ENCODE results near the gene C4B. TPM values are rescaled to one million over a fixed set of nuclear protein-coding genes. Genes with fewer than 3 reads are reported as not detected.

The C4B gene
- total and polyA plus RNA-seq, 9 of the 15 experiments (the other 6 are each of a cell fraction or from before 2014, with no cell fraction given): 0.32 to 8.8 (median 5.4) TPM

DNA sequence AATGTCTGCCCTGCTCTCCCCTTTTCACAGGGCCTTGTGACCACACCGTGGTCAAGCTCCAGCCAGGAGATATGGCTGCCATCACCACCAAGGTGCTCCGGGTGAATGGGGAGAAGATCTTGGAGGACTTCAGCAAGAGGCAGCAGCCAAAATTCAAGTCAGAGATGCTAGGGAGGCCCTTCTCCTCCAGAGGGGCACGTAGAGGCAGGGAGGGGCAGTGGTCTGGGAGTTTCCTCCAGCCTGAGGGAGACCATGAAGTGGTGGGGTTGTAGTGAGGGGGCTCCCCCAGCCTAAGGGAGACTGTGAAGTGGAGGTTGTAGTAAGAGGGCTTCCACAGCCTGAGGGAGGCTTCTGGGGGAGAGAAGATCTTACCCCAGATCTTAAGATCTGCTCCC is 46.7 kb upstream of the C4B start:
- ATAC-seq: no peak
- CTCF ChIA-PET (ENCODE audit: low intra/inter-chr PET ratio): no interaction called here
- TF ChIP-seq DMBX1 (CRISPR knock-in tag; IDR thresholded peaks at IDR 0.05; ENCODE audit: borderline replicate concordance) (no peak), KAT8 (IDR thresholded peaks at IDR 0.05; ENCODE audit: low read depth) (no peak), ZNF41 (CRISPR knock-in tag; conservative IDR thresholded peaks at IDR 0.05) (no peak), CEBPG (CRISPR knock-in tag; IDR thresholded peaks at IDR 0.05) (no peak), CEBPG (tag; conservative IDR thresholded peaks at IDR 0.05 in 1 of 2, IDR thresholded peaks at IDR 0.05 in 1 of 2) (no peak), KAT7 (CRISPR knock-in tag; IDR thresholded peaks at IDR 0.05; ENCODE audit: borderline replicate concordance) (no peak), GATA2 (CRISPR knock-in tag; IDR thresholded peaks at IDR 0.05) (no peak), HNRNPK (IDR thresholded peaks at IDR 0.05; ENCODE audit: low read depth, low read length, poor library complexity, severe bottlenecking) (no peak), MAFG (tag; conservative IDR thresholded peaks at IDR 0.05) (no peak)
- TF ChIP-seq, protein P1, sequence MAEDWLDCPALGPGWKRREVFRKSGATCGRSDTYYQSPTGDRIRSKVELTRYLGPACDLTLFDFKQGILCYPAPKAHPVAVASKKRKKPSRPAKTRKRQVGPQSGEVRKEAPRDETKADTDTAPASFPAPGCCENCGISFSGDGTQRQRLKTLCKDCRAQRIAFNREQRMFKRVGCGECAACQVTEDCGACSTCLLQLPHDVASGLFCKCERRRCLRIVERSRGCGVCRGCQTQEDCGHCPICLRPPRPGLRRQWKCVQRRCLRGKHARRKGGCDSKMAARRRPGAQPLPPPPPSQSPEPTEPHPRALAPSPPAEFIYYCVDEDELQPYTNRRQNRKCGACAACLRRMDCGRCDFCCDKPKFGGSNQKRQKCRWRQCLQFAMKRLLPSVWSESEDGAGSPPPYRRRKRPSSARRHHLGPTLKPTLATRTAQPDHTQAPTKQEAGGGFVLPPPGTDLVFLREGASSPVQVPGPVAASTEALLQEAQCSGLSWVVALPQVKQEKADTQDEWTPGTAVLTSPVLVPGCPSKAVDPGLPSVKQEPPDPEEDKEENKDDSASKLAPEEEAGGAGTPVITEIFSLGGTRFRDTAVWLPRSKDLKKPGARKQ (CRISPR knock-in tag; IDR thresholded peaks at IDR 0.05): no peak
- TF ChIP-seq, protein P2, sequence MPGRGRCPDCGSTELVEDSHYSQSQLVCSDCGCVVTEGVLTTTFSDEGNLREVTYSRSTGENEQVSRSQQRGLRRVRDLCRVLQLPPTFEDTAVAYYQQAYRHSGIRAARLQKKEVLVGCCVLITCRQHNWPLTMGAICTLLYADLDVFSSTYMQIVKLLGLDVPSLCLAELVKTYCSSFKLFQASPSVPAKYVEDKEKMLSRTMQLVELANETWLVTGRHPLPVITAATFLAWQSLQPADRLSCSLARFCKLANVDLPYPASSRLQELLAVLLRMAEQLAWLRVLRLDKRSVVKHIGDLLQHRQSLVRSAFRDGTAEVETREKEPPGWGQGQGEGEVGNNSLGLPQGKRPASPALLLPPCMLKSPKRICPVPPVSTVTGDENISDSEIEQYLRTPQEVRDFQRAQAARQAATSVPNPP (IDR thresholded peaks at IDR 0.05; ENCODE audit: borderline replicate concordance, insufficient read depth, insufficient read length): no peak
- TF ChIP-seq, protein P3, sequence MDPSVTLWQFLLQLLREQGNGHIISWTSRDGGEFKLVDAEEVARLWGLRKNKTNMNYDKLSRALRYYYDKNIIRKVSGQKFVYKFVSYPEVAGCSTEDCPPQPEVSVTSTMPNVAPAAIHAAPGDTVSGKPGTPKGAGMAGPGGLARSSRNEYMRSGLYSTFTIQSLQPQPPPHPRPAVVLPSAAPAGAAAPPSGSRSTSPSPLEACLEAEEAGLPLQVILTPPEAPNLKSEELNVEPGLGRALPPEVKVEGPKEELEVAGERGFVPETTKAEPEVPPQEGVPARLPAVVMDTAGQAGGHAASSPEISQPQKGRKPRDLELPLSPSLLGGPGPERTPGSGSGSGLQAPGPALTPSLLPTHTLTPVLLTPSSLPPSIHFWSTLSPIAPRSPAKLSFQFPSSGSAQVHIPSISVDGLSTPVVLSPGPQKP (CRISPR knock-in tag; IDR thresholded peaks at IDR 0.05): no peak

More for the DNA sequence above, 46.7 kb upstream of the C4B start:
- Histone ChIP-seq H4K20me1 (replicated peaks; ENCODE audit: control insufficient read depth, insufficient read depth, low read length) (no peaks in the 10 kb centered on the region), H2AFZ (ENCODE audit: low read depth, low read length) (no peak overlapping the region), H3K9ac (ENCODE audit: insufficient read depth in 1 of 2, low read depth in 2 of 2, low read length in 2 of 2) (peak overlapping the region in 1 of 2 experiments; percentile 24; a peak in 2 of 4 replicates), H3K4me2 (ENCODE audit: insufficient read depth, low read length) (no peak overlapping the region), H3K36me3 (ENCODE audit: control insufficient read depth, insufficient read depth, low read length) (peaks cover 83% of the 10 kb centered on the region), H3K4me1 (replicated peaks in 1 of 2; ENCODE audit: control insufficient read depth in 2 of 2, insufficient read depth in 2 of 2, low read length in 2 of 2) (peaks cover 41 to 50% of the 10 kb centered on the region in 2 experiments; a peak in 4 of 5 replicates), H3K9me1 (ENCODE audit: control insufficient read depth, insufficient read depth, low read length) (no peaks in the 10 kb centered on the region), H3K27ac (ENCODE audit: extremely low read depth, low read depth, low read length) (no peak overlapping the region; the same call in 2 of the 3 replicates), H3K27me3 (ENCODE audit: control insufficient read depth in 2 of 2, insufficient read depth in 2 of 2, low read length in 2 of 2) (no peaks in the 10 kb centered on the region), H3K4me3 (no peak overlapping the region), H3K9me3 (replicated peaks; ENCODE audit: control insufficient read depth, insufficient read depth, low read depth, low read length) (no peaks in the 10 kb centered on the region), H3K79me2 (ENCODE audit: control insufficient read depth, insufficient read depth, low read length) (peaks cover 27% of the 10 kb centered on the region)
- intact Hi-C loops (cut with micrococcal nuclease) (no loop called here), in situ Hi-C loops (cut with MboI) (no loop called here)
- FAIRE-seq (no peak), DNase-seq (ENCODE audit: extremely low read depth in 1 of 4, low spot score in 3 of 4) (no peak)
- no TSS peak for BruUV-seq (replicated peaks)
- 70% methylated on average over 3 of the region's 3 CpGs for WGBS (ENCODE audit: insufficient coverage, low coverage, missing lambda C conversion rate)
- POLR2A ChIA-PET: interaction anchor here (0.8 to 5.8 kb wide), 3 partner anchors 10 to 201 kb away, joined by 4 to 74 read pairs (median 7); partner anchors contain the start of genes NELFE and SKIC2

Data from K562 (cell line).